K562 (cell line): ENCODE data around the gene NFIB. TPM values are rescaled to one million over a fixed set of nuclear protein-coding genes. Genes with fewer than 3 reads are reported as not detected.

Source experiments
- ATAC-seq: fragments of 200-7000 bp; cut with Tn5 transposase; 3 replicates; pipeline ENCODE4 v1.9.1; 2020; ENCODE audit warnings: moderate library complexity
- BruUV-seq: library from RNA; stranded (reverse); fragments of 400-500 nt; replicated peaks from 2 replicates; lab custom pipeline; 2021; lab: Mats Ljungman, UMichigan
- CTCF ChIA-PET: fragments of 300-600 bp; formaldehyde crosslinking; extraction: SDS; loops from one replicate; lab custom pipeline; 2021; ENCODE audit warnings: low intra/inter-chr PET ratio; lab: Yijun Ruan, JAX
- POLR2A ChIA-PET: fragments of 300-600, 350-650 bp; sonication (Branson Sonifier 250); formaldehyde crosslinking; extraction: SDS; loops from one replicate; lab custom pipeline; 2021; ENCODE audit warnings: antibody characterized with exemption, inconsistent platforms; lab: Yijun Ruan, JAX
- DNase-seq, 4 experiments: peaks; one replicate each; pipeline versions ENCODE4 v3.0.0 to v3.0.0-alpha.2; 2011 to 2018; ENCODE audit warnings: low spot score in 3 of 4, mixed read lengths in 3 of 4; ENCODE audit errors: extremely low read depth in 1 of 4
- FAIRE-seq: peaks from 2 replicates; lab custom pipeline; 2011; peaks lifted over from hg19 to GRCh38; lab: Jason Lieb, UNC
- H2AFZ ChIP-seq: 2 replicates; pipeline ENCODE4 v1.6.0; 2011; ENCODE audit warnings: low read depth, low read length, control low read depth, inconsistent platforms
- H3K27ac ChIP-seq: fragments of 200-600 bp; 3 replicates; pipeline ENCODE4 v1.8.0; 2011; ENCODE audit warnings: low read depth, mild to moderate bottlenecking, control low read depth, inconsistent platforms, low read length, moderate library complexity, mixed read lengths; ENCODE audit errors: extremely low read depth
- H3K27me3 ChIP-seq, 2 experiments: fragments of 300-600 bp in 1 of 2; 2 replicates in 1 of 2; 3 replicates in 1 of 2; pipeline versions ENCODE4 v1.6.0 to v1.8.0; 2011; ENCODE audit warnings: inconsistent platforms in 2 of 2, low read length in 2 of 2, mild to moderate bottlenecking in 1 of 2, mixed read lengths in 1 of 2, moderate library complexity in 1 of 2; ENCODE audit not compliant: control insufficient read depth in 2 of 2, insufficient read depth in 2 of 2
- H3K36me3 ChIP-seq: fragments of 300-600 bp; 3 replicates; pipeline ENCODE4 v1.8.0; 2011; ENCODE audit warnings: mild to moderate bottlenecking, low read length, inconsistent platforms; ENCODE audit not compliant: control insufficient read depth, insufficient read depth
- H3K4me1 ChIP-seq, 2 experiments: fragments of 200-600 bp in 1 of 2; replicated peaks in 1 of 2; 2 replicates in 1 of 2; 3 replicates in 1 of 2; pipeline versions ENCODE4 v1.5.1 to v1.8.0; 2011; ENCODE audit warnings: inconsistent platforms in 2 of 2, low read length in 2 of 2, mild to moderate bottlenecking in 1 of 2, mixed read lengths in 1 of 2, moderate library complexity in 1 of 2; ENCODE audit not compliant: control insufficient read depth in 2 of 2, insufficient read depth in 2 of 2
- H3K4me2 ChIP-seq: 2 replicates; pipeline ENCODE4 v1.6.1; 2011; ENCODE audit warnings: low read length, control low read depth, inconsistent platforms, mixed read lengths; ENCODE audit not compliant: insufficient read depth
- H3K4me3 ChIP-seq: fragments of 200-600 bp; sonication (generic), shearing (Covaris generic); 2 replicates; pipeline ENCODE4 v1.5.1; 2016; ENCODE audit warnings: control low read depth, inconsistent platforms
- H3K79me2 ChIP-seq: fragments of 200-600 bp; 3 replicates; pipeline ENCODE4 v1.8.0; 2011; ENCODE audit warnings: low read length, inconsistent platforms; ENCODE audit not compliant: control insufficient read depth, insufficient read depth
- H3K9ac ChIP-seq, 2 experiments: 2 replicates each; pipeline versions ENCODE4 v1.6.0 to v1.6.1; 2011; ENCODE audit warnings: low read depth in 2 of 2, low read length in 2 of 2, control low read depth in 1 of 2, inconsistent platforms in 1 of 2, mild to moderate bottlenecking in 1 of 2, mixed read lengths in 1 of 2; ENCODE audit not compliant: insufficient read depth in 1 of 2
- H3K9me1 ChIP-seq: one replicate; pipeline ENCODE4 v1.6.0; 2011; ENCODE audit warnings: inconsistent platforms, mild to moderate bottlenecking, low read length, moderate library complexity; ENCODE audit not compliant: control insufficient read depth, insufficient read depth
- H3K9me3 ChIP-seq: replicated peaks from 2 replicates; pipeline ENCODE4 v1.5.1; 2011; ENCODE audit warnings: low read depth, low read length, inconsistent platforms; ENCODE audit not compliant: control insufficient read depth, insufficient read depth
- H4K20me1 ChIP-seq: replicated peaks from 2 replicates; pipeline ENCODE4 v1.6.1; 2011; ENCODE audit warnings: low read length, inconsistent platforms, mixed read lengths; ENCODE audit not compliant: control insufficient read depth, insufficient read depth
- EGR1 ChIP-seq: fragments of 450-650 bp; conservative IDR thresholded peaks from 2 replicates; pipeline ENCODE4 v1.6.1; 2017; ENCODE audit warnings: mild to moderate bottlenecking
- GABPA ChIP-seq: fragments of 200-800 bp; sonication (Bioruptor generic); conservative IDR thresholded peaks from 2 replicates; pipeline ENCODE4 v1.6.1; 2016; ENCODE audit warnings: low read depth, missing genetic modification characterization, missing compliant biosample characterization
- HDAC2 ChIP-seq: fragments of 450-650 bp; IDR thresholded peaks from 2 replicates; pipeline ENCODE4 v1.6.1; 2016; ENCODE audit warnings: mild to moderate bottlenecking
- HEY1 ChIP-seq: fragments of 250-450 bp; sonication (Bioruptor Pico); IDR thresholded peaks from 2 replicates; pipeline ENCODE4 v1.5.0; 2020; ENCODE audit warnings: mild to moderate bottlenecking, moderate library complexity, borderline replicate concordance
- NEUROD1 ChIP-seq: fragments of 150-350 bp; IDR thresholded peaks from 2 replicates; pipeline ENCODE4 v1.6.1; 2014; ENCODE audit warnings: borderline replicate concordance, low read length, low read depth; ENCODE audit not compliant: partially characterized antibody
- RBM25 ChIP-seq: fragments of 200-400 bp; formaldehyde crosslinking; IDR thresholded peaks from 2 replicates; pipeline ENCODE4 v1.6.1; 2018; ENCODE audit warnings: low read length, low read depth, moderate library complexity; ENCODE audit not compliant: severe bottlenecking
- WGBS: fragments of 100-300 bp; shearing (Covaris generic); methylation state at CpG from one replicate; pipeline ENCODE4 v1.1.6; 2016; ENCODE audit warnings: low coverage, mixed read lengths; ENCODE audit not compliant: insufficient coverage; ENCODE audit errors: missing lambda C conversion rate; 5-methylcytosine and 5-hydroxymethylcytosine counted together
- in situ Hi-C: fragments of 300-500 bp; cut with MboI; formaldehyde crosslinking; loops from 4 replicates; pipeline ENCODE4 v1.15.0; 2018; ENCODE audit warnings: inconsistent platforms, mixed read lengths
- intact Hi-C: fragments of 100-400 bp; cut with micrococcal nuclease; formaldehyde crosslinking; loops from 2 replicates; pipeline ENCODE4 v1.14.2; 2022
- polyA plus RNA-seq, 8 experiments: library from polyadenylated mRNA; depleted of rRNA in 4 of 8; stranded (reverse) in 5 of 8; unstranded in 3 of 8; fragments of >200 nt; fragmentation: Nextera tagmentation in 2 of 8; fragmentation: Illumina TruSeq in 1 of 8; extraction: Ambion mirVana in 2 of 8; extraction: Trizol in 1 of 8; gene quantifications; 2 replicates each; pipeline versions ENCODE4 v1.2.1 to v1.2.3, GENCODE V29; 2011 to 2014; ENCODE audit warnings: inconsistent platforms in 1 of 8, missing spikeins in 1 of 8
- total RNA-seq, 7 experiments: library from RNA; depleted of rRNA in 6 of 7; stranded (reverse); fragments of >200 nt in 6 of 7; fragmentation: Illumina TruSeq in 2 of 7; extraction: Trizol in 2 of 7; gene quantifications; 2 replicates each; pipeline versions ENCODE4 v1.2.1 to v1.2.3, GENCODE V29; 2011 to 2021; ENCODE audit warnings: low replicate concordance in 1 of 7

The NFIB gene
- total and polyA plus RNA-seq, 9 of the 15 experiments (the other 6 are each of a cell fraction or from before 2014, with no cell fraction given), result 1.2 to 3.3 (median 1.9) TPM

DNA sequence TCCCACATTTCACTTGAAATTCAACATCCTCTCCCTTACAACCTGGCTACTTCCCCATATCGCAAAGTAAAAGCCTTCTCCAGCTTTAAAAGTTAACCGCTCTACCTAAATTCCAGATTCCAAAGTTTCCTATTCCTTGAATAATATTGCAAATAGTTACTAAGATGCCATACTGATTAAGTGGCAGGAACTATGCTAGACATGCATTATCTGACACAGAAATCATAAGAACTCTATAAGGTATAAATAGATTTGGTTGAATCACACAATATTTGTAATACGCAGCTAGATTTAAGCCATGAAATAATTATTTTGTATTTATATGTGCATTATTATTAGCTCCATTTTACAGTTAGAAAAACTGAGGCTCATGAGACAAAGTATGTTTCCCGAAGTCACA is 92.8 kb downstream of the NFIB start:
- ChIA-PET CTCF (no interaction called here), POLR2A (no interaction called here)
- no peak for ATAC-seq
- H3K79me2 ChIP-seq, result no peaks in the 10 kb centered on the region
- H3K27ac ChIP-seq, result no peak overlapping the region
- DNase-seq, result no peak
- no peaks in the 10 kb centered on the region for H3K27me3 ChIP-seq
- no peak overlapping the region for H3K9ac ChIP-seq
- H3K9me3 ChIP-seq, result no peaks in the 10 kb centered on the region
- H3K4me3 ChIP-seq, result no peak overlapping the region
- no peaks in the 10 kb centered on the region for H4K20me1 ChIP-seq
- peak; percentile 38 for TF ChIP-seq RBM25
- TF ChIP-seq GABPA (tag), result no peak
- no peaks in the 10 kb centered on the region for H3K9me1 ChIP-seq
- 30% methylated on average over 4 of the region's 4 CpGs for WGBS
- no peak for FAIRE-seq
- no peaks in the 10 kb centered on the region for H3K4me1 ChIP-seq
- H2AFZ ChIP-seq, result no peak overlapping the region
- in situ Hi-C loops (no loop called here), intact Hi-C loops (no loop called here)
- no peak overlapping the region for H3K4me2 ChIP-seq
- no peaks in the 10 kb centered on the region for H3K36me3 ChIP-seq
- no TSS peak for BruUV-seq

DNA sequence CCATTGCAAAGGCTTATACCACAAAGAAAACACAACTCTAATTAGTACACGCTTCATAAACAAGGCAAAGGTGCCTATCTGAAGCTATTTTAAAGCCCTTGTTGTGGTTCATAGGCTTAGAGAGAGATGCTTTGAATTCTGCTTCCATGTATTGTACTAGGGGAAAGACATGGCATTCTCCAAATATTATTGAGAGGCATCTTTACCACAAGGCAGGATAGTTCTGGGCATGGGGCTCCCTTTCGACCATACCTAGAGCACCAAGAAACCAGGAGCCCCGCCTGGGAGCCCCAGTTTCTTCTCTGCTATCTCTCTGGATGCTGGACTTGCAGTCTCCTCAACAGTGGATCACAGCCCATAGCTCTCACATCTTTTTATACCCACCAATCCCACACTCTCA is 93.7 kb downstream of the NFIB start:
- H3K36me3 ChIP-seq, result no peaks in the 10 kb centered on the region
- intact Hi-C loops, result no loop called here
- no peaks in the 10 kb centered on the region for H3K4me1 ChIP-seq
- no peak for FAIRE-seq
- no peaks in the 10 kb centered on the region for H3K9me3 ChIP-seq
- 3% methylated on average over 2 of the region's 3 CpGs for WGBS
- no TSS peak for BruUV-seq
- in situ Hi-C loops, result no loop called here
- H3K9ac ChIP-seq, result no peak overlapping the region
- H3K4me2 ChIP-seq, result no peak overlapping the region
- H4K20me1 ChIP-seq, result no peaks in the 10 kb centered on the region
- no peaks in the 10 kb centered on the region for H3K79me2 ChIP-seq
- no peaks in the 10 kb centered on the region for H3K9me1 ChIP-seq
- no peaks in the 10 kb centered on the region for H3K27me3 ChIP-seq
- H3K4me3 ChIP-seq, result no peak overlapping the region
- ATAC-seq, result no peak
- no peak for TF ChIP-seq EGR1
- TF ChIP-seq NEUROD1, result no peak
- TF ChIP-seq HEY1 (CRISPR knock-in tag), result no peak
- no peak for TF ChIP-seq HDAC2
- ChIA-PET CTCF (no interaction called here), POLR2A (no interaction called here)
- no peak for DNase-seq
- H3K27ac ChIP-seq, result no peak overlapping the region
- no peak overlapping the region for H2AFZ ChIP-seq
